ENCODE data around the gene HSPA8. TPM values are rescaled to one million over a fixed set of nuclear protein-coding genes. Genes with fewer than 3 reads are reported as not detected.

The HSPA8 gene
- polyA plus RNA-seq, 1 experiment = 2,832 TPM

- H3K36me3 ChIP-seq (ENCODE audit: control insufficient read depth, insufficient read depth, low read length) = peaks cover 4% of the 10 kb centered on the region; the same call in 1 of the 2 replicates
- ChIA-PET CTCF (interaction anchor here (3.7 kb wide), 1 partner anchor 27 kb away, joined by 30 read pairs; no protein-coding TSS in a partner anchor), POLR2A (no interaction called here)
- no peak for DNase-seq (ENCODE audit: low read depth)
- no peaks in the 10 kb centered on the region for H3K27me3 ChIP-seq (ENCODE audit: control insufficient read depth, insufficient read depth, low read length)
- H3K4me3 ChIP-seq (ENCODE audit: low read depth, low read length) = no peak overlapping the region
- TF ChIP-seq CTCF (IDR thresholded peaks at IDR 0.05; ENCODE audit: insufficient read depth, low read depth, low read length) = no peak
Measured at GRCh38 chr11:123051634-123052033, 10.3 kb downstream of the HSPA8 start.

- Histone ChIP-seq H3K36me3 (ENCODE audit: control insufficient read depth, insufficient read depth, low read length) (peaks cover 1% of the 10 kb centered on the region; the same call in 1 of the 2 replicates), H3K4me3 (ENCODE audit: low read depth, low read length) (no peak overlapping the region), H3K27me3 (ENCODE audit: control insufficient read depth, insufficient read depth, low read length) (no peaks in the 10 kb centered on the region)
- ChIA-PET POLR2A (no interaction called here), CTCF (no interaction called here)
- DNase-seq (ENCODE audit: low read depth) = no peak
- TF ChIP-seq CTCF (IDR thresholded peaks at IDR 0.05; ENCODE audit: insufficient read depth, low read depth, low read length) = no peak
Measured at GRCh38 chr11:123051146-123051545, 10.8 kb downstream of the HSPA8 start.

GRCh38 chr11:123047947-123048293, 14.0 kb downstream of the HSPA8 start:
- CTCF ChIA-PET = interaction anchor here (1.5 to 4.7 kb wide), 2 partner anchors 25 to 184 kb away, joined by 9 to 21 read pairs; no protein-coding TSS in a partner anchor
- no peak for TF ChIP-seq CTCF (IDR thresholded peaks at IDR 0.05; ENCODE audit: insufficient read depth, low read depth, low read length)
- no peak overlapping the region for H3K4me3 ChIP-seq (ENCODE audit: low read depth, low read length)
- no peaks in the 10 kb centered on the region for H3K27me3 ChIP-seq (ENCODE audit: control insufficient read depth, insufficient read depth, low read length)
- DNase-seq (ENCODE audit: low read depth) = no peak
- POLR2A ChIA-PET = no interaction called here
- H3K36me3 ChIP-seq (ENCODE audit: control insufficient read depth, insufficient read depth, low read length) = no peaks in the 10 kb centered on the region

- no peak for DNase-seq (ENCODE audit: low read depth)
- TF ChIP-seq CTCF (IDR thresholded peaks at IDR 0.05; ENCODE audit: insufficient read depth, low read depth, low read length) = no peak
- H3K4me3 ChIP-seq (ENCODE audit: low read depth, low read length) = no peak overlapping the region
- POLR2A ChIA-PET = no interaction called here
- no peaks in the 10 kb centered on the region for H3K36me3 ChIP-seq (ENCODE audit: control insufficient read depth, insufficient read depth, low read length)
- no peaks in the 10 kb centered on the region for H3K27me3 ChIP-seq (ENCODE audit: control insufficient read depth, insufficient read depth, low read length)
- CTCF ChIA-PET = interaction anchor here (1.3 to 4.7 kb wide), 4 partner anchors 7 to 184 kb away, joined by 4 to 38 read pairs (median 15); no protein-coding TSS in a partner anchor
Measured at GRCh38 chr11:123047266-123047946, 14.5 kb downstream of the HSPA8 start.

- DNase-seq (ENCODE audit: low read depth) = no peak
- no peaks in the 10 kb centered on the region for H3K27me3 ChIP-seq (ENCODE audit: control insufficient read depth, insufficient read depth, low read length)
- H3K4me3 ChIP-seq (ENCODE audit: low read depth, low read length) = no peak overlapping the region
- ChIA-PET POLR2A (no interaction called here), CTCF (interaction anchor here (0.7 to 4.7 kb wide), 5 partner anchors 8 to 437 kb away, joined by 3 to 38 read pairs (median 10); no protein-coding TSS in a partner anchor)
- no peak for TF ChIP-seq CTCF (IDR thresholded peaks at IDR 0.05; ENCODE audit: insufficient read depth, low read depth, low read length)
- no peaks in the 10 kb centered on the region for H3K36me3 ChIP-seq (ENCODE audit: control insufficient read depth, insufficient read depth, low read length)
Measured at GRCh38 chr11:123046473-123047259, 15.3 kb downstream of the HSPA8 start.
